Keratinocyte (primary cell): ENCODE data around the gene PRIMPOL.

Experiments used
- CTCF ChIP-seq, 3 experiments: IDR thresholded peaks in 1 of 3; conservative IDR thresholded peaks in 1 of 3; optimal IDR thresholded peaks in 1 of 3; 2 replicates in 2 of 3; 3 replicates in 1 of 3; pipeline versions ENCODE3 to v1.5.1; 2011; ENCODE audit warnings: low read length in 3 of 3, mild to moderate bottlenecking in 3 of 3, moderate library complexity in 2 of 3, control low read depth in 1 of 3, inconsistent platforms in 1 of 3; ENCODE audit not compliant: insufficient read depth in 2 of 3; ENCODE audit errors: extremely low read depth in 1 of 3
- EZH2 ChIP-seq: IDR thresholded peaks from one replicate; pipeline ENCODE4 v1.6.1; 2012; ENCODE audit warnings: inconsistent platforms, mild to moderate bottlenecking, low read length, moderate library complexity

GRCh38 chr4:184641451-184641850 lies 8.1 kb upstream of the PRIMPOL start:
- TF ChIP-seq CTCF (optimal IDR thresholded peaks at IDR 0.05 in 1 of 3, IDR thresholded peaks at IDR 0.05 in 1 of 3, conservative IDR thresholded peaks at IDR 0.05 in 1 of 3; ENCODE audit: extremely low read depth in 1 of 3, insufficient read depth in 2 of 3, low read length in 3 of 3): no peak
- TF ChIP-seq EZH2: no peak
